Peyer's patch (tissue), 4 donors: Measurements from ENCODE around the gene SLC2A1. TPM values are rescaled to one million over a fixed set of nuclear protein-coding genes. Genes with fewer than 3 reads are reported as not detected.
A peak's percentile ranks its signal among the peaks of the same experiment; 100 is the strongest.

ENCODE experiments used
- DNase-seq, 3 donors: peaks; one replicate each; pipeline ENCODE4 v3.0.0-alpha.2; 2017 to 2019
- H3K27ac ChIP-seq, 4 donors: fragments of 200-600 bp; sonication (generic); one replicate each; pipeline ENCODE4 v1.5.1; 2016 to 2019
- H3K27me3 ChIP-seq, 2 donors: fragments of 200-600 bp; sonication (generic); one replicate each; pipeline ENCODE4 v1.5.1; 2019
- H3K36me3 ChIP-seq, 3 donors: fragments of 200-600 bp; sonication (generic); one replicate each; pipeline ENCODE4 v1.5.1; 2016 to 2019
- H3K4me1 ChIP-seq, 4 donors: fragments of 200-600 bp; sonication (generic); one replicate each; pipeline ENCODE4 v1.5.1; 2016 to 2019
- H3K4me3 ChIP-seq, 4 donors: fragments of 200-600 bp; sonication (generic); 1 replicate in 3 of 4; 2 replicates in 1 of 4; pipeline ENCODE4 v1.5.1; 2016 to 2019; ENCODE audit warnings: mild to moderate bottlenecking in 1 of 4
- H3K9me3 ChIP-seq, 4 donors: fragments of 200-600 bp; sonication (generic); one replicate each; pipeline ENCODE4 v1.5.1; 2016 to 2019; ENCODE audit warnings: mild to moderate bottlenecking in 1 of 4
- CTCF ChIP-seq, 6 experiments: fragments of 450-650 bp in 4 of 6; fragments of 200-600 bp in 2 of 6; sonication (generic) in 1 of 6; IDR thresholded peaks; one replicate each; pipeline ENCODE4 v1.5.1; 2017 to 2019; ENCODE audit warnings: antibody characterized with exemption in 6 of 6, mild to moderate bottlenecking in 3 of 6, moderate library complexity in 1 of 6
- POLR2A ChIP-seq, 2 donors: fragments of 450-650 bp; IDR thresholded peaks; one replicate each; pipeline ENCODE4 v1.5.1; 2017; ENCODE audit warnings: antibody characterized with exemption in 2 of 2, mild to moderate bottlenecking in 2 of 2, moderate library complexity in 2 of 2
- total RNA-seq, 4 donors: library from RNA; depleted of rRNA; stranded (reverse); fragments of >200 nt; gene quantifications; one replicate each; pipeline ENCODE4 v1.1.0, GENCODE V29; 2016

SLC2A1 gene
- total RNA-seq, 4 donors from 2014 or later, result 15.7 to 35.7 (median 32.3) TPM

- H3K9me3 ChIP-seq, result no peaks in the 10 kb centered on the region
- TF ChIP-seq POLR2A (IDR thresholded peaks at IDR 0.05), result no peak
- TF ChIP-seq CTCF (IDR thresholded peaks at IDR 0.05), result no peak
- H3K27me3 ChIP-seq, result no peaks in the 10 kb centered on the region
- no peak overlapping the region for H3K4me3 ChIP-seq
- peaks cover 0 to 38% (median 0%) of the 10 kb centered on the region in 3 donors for H3K36me3 ChIP-seq
- H3K4me1 ChIP-seq, result peaks cover 0 to 39% (median 32%) of the 10 kb centered on the region in 4 donors
- peak in 1 of 3 donors; percentile 46 for DNase-seq
- H3K27ac ChIP-seq, result peak overlapping the region in 3 of 4 donors; percentile 32 to 87 (median 73)
These were observed 28.2 kb downstream of the SLC2A1 start for GRCh38 chr1:42930178-42931107.

DNA sequence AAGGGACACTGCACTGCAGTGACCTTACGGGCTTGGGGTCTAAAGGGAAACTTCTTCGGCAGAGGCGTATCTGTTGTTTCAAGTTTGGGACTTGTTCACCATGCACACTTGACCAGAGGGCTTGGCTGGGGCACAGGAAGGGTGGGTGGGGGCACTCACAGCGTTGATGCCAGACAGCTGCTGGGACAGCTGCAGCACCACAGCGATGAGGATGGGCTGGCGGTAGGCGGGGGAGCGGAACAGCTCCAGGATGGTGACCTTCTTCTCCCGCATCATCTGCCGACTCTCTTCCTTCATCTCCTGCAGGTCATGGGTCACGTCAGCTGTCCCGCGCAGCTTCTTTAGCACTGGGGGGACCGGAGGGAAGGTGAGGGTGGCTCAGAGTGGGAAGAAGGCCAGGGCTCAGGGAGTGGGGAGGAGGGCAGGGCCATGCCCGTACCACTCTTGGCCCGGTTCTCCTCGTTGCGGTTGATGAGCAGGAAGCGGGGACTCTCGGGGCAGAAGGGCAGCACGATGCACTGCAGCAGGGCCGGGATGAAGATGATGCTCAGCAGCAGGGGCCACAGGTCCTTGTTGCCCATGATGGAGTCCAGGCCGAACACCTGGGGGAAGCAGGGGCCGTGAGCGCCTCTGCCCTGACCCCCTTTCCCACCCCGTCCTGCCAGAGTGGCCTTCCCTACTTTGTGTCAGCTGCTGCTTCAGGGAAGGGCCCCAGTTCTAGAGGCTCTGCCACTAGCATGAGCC lies 29.1 kb downstream of the SLC2A1 start:
- TF ChIP-seq CTCF (IDR thresholded peaks at IDR 0.05), result no peak
- no peak for TF ChIP-seq POLR2A (IDR thresholded peaks at IDR 0.05)
- no peaks in the 10 kb centered on the region for H3K27me3 ChIP-seq
- H3K4me1 ChIP-seq, result peaks cover 0 to 31% (median 28%) of the 10 kb centered on the region in 4 donors
- H3K27ac ChIP-seq, result no peak overlapping the region
- peaks cover 0 to 38% (median 0%) of the 10 kb centered on the region in 3 donors for H3K36me3 ChIP-seq
- peak in 2 of 3 donors; percentile 42 to 46 for DNase-seq
- no peak overlapping the region for H3K4me3 ChIP-seq
- H3K9me3 ChIP-seq, result no peaks in the 10 kb centered on the region

DNA sequence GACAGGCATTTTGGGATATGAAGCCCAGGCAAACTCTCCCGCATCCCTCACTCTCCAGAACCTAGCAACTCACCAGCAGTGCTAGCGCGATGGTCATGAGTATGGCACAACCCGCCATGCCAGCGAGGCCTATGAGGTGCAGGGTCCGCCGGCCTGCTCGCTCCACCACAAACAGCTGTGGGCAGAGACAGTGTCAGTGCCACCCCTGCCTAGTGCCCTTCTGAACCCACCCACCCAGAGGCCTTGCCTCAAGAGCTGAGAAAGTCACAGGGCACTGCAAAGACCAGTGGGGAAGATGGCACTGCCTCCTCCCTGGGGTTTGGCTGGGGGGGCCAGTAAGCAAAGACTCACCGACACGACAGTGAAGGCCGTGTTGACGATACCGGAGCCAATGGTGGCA lies 29.8 kb downstream of the SLC2A1 start:
- no peak overlapping the region for H3K27ac ChIP-seq
- no peaks in the 10 kb centered on the region for H3K27me3 ChIP-seq
- no peak for DNase-seq
- no peak for TF ChIP-seq CTCF (IDR thresholded peaks at IDR 0.05)
- no peak overlapping the region for H3K4me3 ChIP-seq
- peaks cover 0 to 38% (median 0%) of the 10 kb centered on the region in 3 donors for H3K36me3 ChIP-seq
- no peaks in the 10 kb centered on the region for H3K9me3 ChIP-seq
- peaks cover 0 to 24% (median 24%) of the 10 kb centered on the region in 4 donors for H3K4me1 ChIP-seq

GRCh38 chr1:42927920-42928505 lies 30.7 kb downstream of the SLC2A1 start:
- no peak for DNase-seq
- H3K4me1 ChIP-seq, result peaks cover 0 to 21% (median 15%) of the 10 kb centered on the region in 4 donors
- peaks cover 0 to 38% (median 0%) of the 10 kb centered on the region in 3 donors for H3K36me3 ChIP-seq
- no peak overlapping the region for H3K27ac ChIP-seq
- no peak overlapping the region for H3K4me3 ChIP-seq
- H3K27me3 ChIP-seq, result no peaks in the 10 kb centered on the region
- TF ChIP-seq CTCF (IDR thresholded peaks at IDR 0.05) (no peak), POLR2A (IDR thresholded peaks at IDR 0.05) (no peak)
- H3K9me3 ChIP-seq, result no peaks in the 10 kb centered on the region

- H3K36me3 ChIP-seq, result peaks cover 0 to 38% (median 0%) of the 10 kb centered on the region in 3 donors
- DNase-seq, result no peak
- H3K27ac ChIP-seq, result no peak overlapping the region
- H3K9me3 ChIP-seq, result no peaks in the 10 kb centered on the region
- no peaks in the 10 kb centered on the region for H3K27me3 ChIP-seq
- peaks cover 0 to 14% (median 9%) of the 10 kb centered on the region in 4 donors for H3K4me1 ChIP-seq
- no peak overlapping the region for H3K4me3 ChIP-seq
- TF ChIP-seq CTCF (IDR thresholded peaks at IDR 0.05), result no peak
- no peak for TF ChIP-seq POLR2A (IDR thresholded peaks at IDR 0.05)
These were observed 31.3 kb downstream of the SLC2A1 start for GRCh38 chr1:42927274-42927841.
